Heart right ventricle (tissue), 16 donors: ENCODE results near the gene MYO15B. TPM values are rescaled to one million over a fixed set of nuclear protein-coding genes. Genes with fewer than 3 reads are reported as not detected.

Experiments used
- ATAC-seq, 8 donors: fragments of 200-7000 bp; cut with Tn5 transposase; one replicate each; pipeline ENCODE4 v1.9.1; 2020; ENCODE audit warnings: mild to moderate bottlenecking in 8 of 8, moderate library complexity in 8 of 8, moderate number of reproducible peaks in 1 of 8
- DNase-seq, 2 donors: peaks; one replicate each; pipeline ENCODE4 v3.0.0-alpha.2; 2020
- H3K27ac ChIP-seq, 10 donors: fragments of 200-600 bp; sonication (generic) in 2 of 10; one replicate each; pipeline versions ENCODE4 v1.5.0 to v1.8.0; 2020 to 2022; ENCODE audit warnings: mild to moderate bottlenecking in 3 of 10
- H3K27me3 ChIP-seq, 7 donors: fragments of 200-600 bp; one replicate each; pipeline ENCODE4 v1.8.0; 2021 to 2022; ENCODE audit warnings: mild to moderate bottlenecking in 2 of 7
- H3K36me3 ChIP-seq, 9 donors: fragments of 200-600 bp; sonication (generic) in 1 of 9; one replicate each; pipeline versions ENCODE4 v1.5.0 to v1.8.0; 2020 to 2022; ENCODE audit warnings: mild to moderate bottlenecking in 2 of 9
- H3K4me1 ChIP-seq, 9 donors: fragments of 200-600 bp; sonication (generic) in 1 of 9; one replicate each; pipeline versions ENCODE4 v1.5.0 to v1.8.0; 2020 to 2022; ENCODE audit warnings: mild to moderate bottlenecking in 4 of 9
- H3K4me3 ChIP-seq, 10 donors: fragments of 200-600 bp; sonication (generic) in 2 of 10; one replicate each; pipeline versions ENCODE4 v1.5.0 to v1.8.0; 2020 to 2022; ENCODE audit warnings: mild to moderate bottlenecking in 7 of 10, moderate library complexity in 2 of 10
- H3K9me3 ChIP-seq, 11 donors: fragments of 200-600 bp in 10 of 11; sonication (generic) in 2 of 11; one replicate each; pipeline versions ENCODE4 v1.5.0 to v1.8.0; 2013 to 2022; ENCODE audit warnings: mild to moderate bottlenecking in 2 of 11, control low read depth in 1 of 11, moderate library complexity in 1 of 11
- CTCF ChIP-seq, 9 donors: fragments of 200-600 bp; sonication (generic) in 2 of 9; IDR thresholded peaks; one replicate each; pipeline versions ENCODE4 v1.5.0 to v1.8.0; 2021 to 2022; ENCODE audit warnings: antibody characterized with exemption in 9 of 9, mild to moderate bottlenecking in 5 of 9, moderate library complexity in 1 of 9
- WGBS, 2 donors: extraction: QIAGEN DNeasy Blood & Tissue Kit; methylation state at CpG; one replicate each; pipeline ENCODE4 v1.1.7; 2013; ENCODE audit warnings: inconsistent platforms in 1 of 2; 5-methylcytosine and 5-hydroxymethylcytosine counted together
- intact Hi-C, 10 donors: fragments of 100-400 bp; cut with DNase I; formaldehyde crosslinking; loops; one replicate each; pipeline versions ENCODE4 v1.11.1 to v1.14.2; 2022
- polyA plus RNA-seq, 2 donors: library from polyadenylated mRNA; stranded (reverse); fragments of 200-250 nt; gene quantifications; one replicate each; pipeline ENCODE4 v1.2.3, GENCODE V29; 2013
- total RNA-seq, 10 donors: library from RNA; stranded (reverse); fragmentation: NEBNext Ultra II Directional in 3 of 10; extraction: Animal tissue kit (Norgen Biotek cat#: 25700) in 3 of 10; gene quantifications; one replicate each; pipeline versions ENCODE4 v1.2.1 to v1.2.4, GENCODE V29; 2021 to 2023
- donor health status: Arrhythmogenic right ventricular cardiomyopathy.
- donor health status: ischemic (EF 13 %, LVEDD 7.1; RV severe dilation, severe dysfunction).
- donor health status: healthy with polysubstance abuse.
- donor health status: DM: no; HTN: yes; CAD: no.
- donor health status: DM: no; HTN: no; CAD: no.
- donor health status: ischemic (EF 25% LVEDD 6.9; RV normal size, moderate dysfunction).
- donor health status: ischemic (EF 25% LVEDD 5.7; RV mildly dilated, moderate dysfunction).
- donor health status: healthy.
- donor health status: DM: yes; HTN: yes; CAD: no.
- donor health status: Ischemic cardiomyopathy.
- donor health status: ischemic (EF 35%, LVEDD 5.7; RV mildly dilated, moderate dysfunction).
- donor health status: nonischemic (EF 11% LVEDD 7.7; RV severe dilation, severe dysfunction).
- donor health status: DM: yes; HTN: yes; CAD: no.
- donor health status: PGD.
- donor health status: ischemic (EF 29% LVEDD 5.4; RV normal size, mild dysfunction).
- donor health status: nonischemic (EF 23%, LVEDD 6.1; RV moderate dilation, normal function).

MYO15B gene
- total and polyA plus RNA-seq, 12 donors: 27.9 to 205 (median 45.8) TPM

- no peak for DNase-seq
- TF ChIP-seq CTCF (IDR thresholded peaks at IDR 0.05): no peak
Observed at GRCh38 chr17:75605790-75606189, 18.2 kb downstream of the MYO15B start.

GRCh38 chr17:75607086-75607485, 19.5 kb downstream of the MYO15B start:
- Histone ChIP-seq H3K27ac (no peak overlapping the region), H3K27me3 (no peaks in the 10 kb centered on the region), H3K36me3 (peaks cover 0 to 59% (median 4%) of the 10 kb centered on the region in 9 donors), H3K4me3 (no peak overlapping the region), H3K9me3 (no peaks in the 10 kb centered on the region), H3K4me1 (peaks cover 0 to 6% (median 0%) of the 10 kb centered on the region in 9 donors)
- DNase-seq: no peak
- no peak for ATAC-seq
- 81 to 84% methylated on average over 5 of the region's 5 CpGs for WGBS, 2 donors
- intact Hi-C loops: no loop called here
- no peak for TF ChIP-seq CTCF (IDR thresholded peaks at IDR 0.05)

More at GRCh38 chr17:75605790-75606189, 18.2 kb downstream of the MYO15B start:
- ATAC-seq: peak in 1 of 8 donors; percentile 29
- H3K4me1 ChIP-seq: peaks cover 0 to 6% (median 0%) of the 10 kb centered on the region in 9 donors
- intact Hi-C loops: no loop called here
- H3K4me3 ChIP-seq: no peak overlapping the region
- H3K9me3 ChIP-seq: no peaks in the 10 kb centered on the region
- peaks cover 0 to 56% (median 0%) of the 10 kb centered on the region in 9 donors for H3K36me3 ChIP-seq
- no peaks in the 10 kb centered on the region for H3K27me3 ChIP-seq
- H3K27ac ChIP-seq: no peak overlapping the region
- WGBS, 2 donors: 86 to 89% methylated on average over 16 of the region's 16 CpGs

GRCh38 chr17:75610103-75610984, 22.7 kb downstream of the MYO15B start:
- no peaks in the 10 kb centered on the region for H3K4me1 ChIP-seq
- no peaks in the 10 kb centered on the region for H3K27me3 ChIP-seq
- ATAC-seq (peak in 2 of 8 donors; percentile 8 to 16), DNase-seq (no peak)
- no peak for TF ChIP-seq CTCF (IDR thresholded peaks at IDR 0.05)
- H3K4me3 ChIP-seq: no peak overlapping the region
- no peak overlapping the region for H3K27ac ChIP-seq
- intact Hi-C loops: no loop called here
- no peaks in the 10 kb centered on the region for H3K9me3 ChIP-seq
- 89 to 91% methylated on average over 25 of the region's 25 CpGs for WGBS, 2 donors
- H3K36me3 ChIP-seq: peaks cover 0 to 78% (median 16%) of the 10 kb centered on the region in 9 donors

- DNase-seq (no peak), ATAC-seq (no peak)
- Histone ChIP-seq H3K36me3 (peaks cover 0 to 90% (median 19%) of the 10 kb centered on the region in 9 donors), H3K27ac (no peak overlapping the region), H3K27me3 (no peaks in the 10 kb centered on the region), H3K9me3 (no peaks in the 10 kb centered on the region), H3K4me3 (no peak overlapping the region), H3K4me1 (no peaks in the 10 kb centered on the region)
- WGBS, 2 donors: 93 to 94% methylated on average over 20 of the region's 20 CpGs
- no peak for TF ChIP-seq CTCF (IDR thresholded peaks at IDR 0.05)
- intact Hi-C loops: no loop called here
Observed at GRCh38 chr17:75611851-75612429, 24.3 kb downstream of the MYO15B start.
